GM21447 (cell line): ENCODE results near the gene FGF3.

ENCODE experiments used
- ATAC-seq: cut with Tn5 transposase; IDR thresholded peaks from one replicate; pipeline ENCODE4 v1.9.1; 2021; ENCODE audit not compliant: unreplicated experiment

Gene FGF3

DNA sequence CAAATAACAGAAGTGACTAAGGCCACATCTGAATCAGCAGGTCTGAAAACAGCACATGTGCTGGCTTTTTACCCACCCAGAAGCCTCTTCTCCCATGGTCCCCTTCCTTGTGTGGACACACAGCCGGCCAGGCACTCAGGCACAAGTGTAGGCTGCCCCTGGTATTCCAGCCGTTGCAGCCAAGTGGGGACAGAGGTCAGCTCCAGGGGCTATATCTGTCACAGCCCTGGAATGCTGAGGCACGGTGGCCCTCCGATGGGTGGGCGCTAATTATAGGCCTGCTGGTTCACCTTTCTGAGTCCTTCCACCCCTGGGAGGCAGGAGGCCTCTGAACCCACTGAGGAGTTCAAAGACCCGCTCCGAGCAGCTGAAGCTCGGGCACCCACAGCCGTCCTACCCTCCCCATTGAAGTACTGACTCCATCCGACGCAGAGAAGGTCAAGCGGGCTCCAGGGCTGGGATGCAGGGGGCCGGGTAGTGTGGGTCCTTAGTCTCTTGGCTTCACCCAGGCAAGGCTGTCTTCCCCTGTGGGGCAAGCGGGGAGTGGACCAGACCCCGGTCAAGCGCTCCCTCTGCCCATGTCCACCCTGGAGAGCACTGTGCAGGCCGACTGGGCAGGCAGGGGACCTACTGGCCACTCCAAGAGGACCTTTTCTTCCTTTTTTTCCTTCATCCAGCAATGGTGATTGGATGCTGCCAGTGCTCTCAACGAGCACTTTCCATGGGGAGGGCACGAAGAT is 14.3 kb downstream of the FGF3 start:
- ATAC-seq: no peak

DNA sequence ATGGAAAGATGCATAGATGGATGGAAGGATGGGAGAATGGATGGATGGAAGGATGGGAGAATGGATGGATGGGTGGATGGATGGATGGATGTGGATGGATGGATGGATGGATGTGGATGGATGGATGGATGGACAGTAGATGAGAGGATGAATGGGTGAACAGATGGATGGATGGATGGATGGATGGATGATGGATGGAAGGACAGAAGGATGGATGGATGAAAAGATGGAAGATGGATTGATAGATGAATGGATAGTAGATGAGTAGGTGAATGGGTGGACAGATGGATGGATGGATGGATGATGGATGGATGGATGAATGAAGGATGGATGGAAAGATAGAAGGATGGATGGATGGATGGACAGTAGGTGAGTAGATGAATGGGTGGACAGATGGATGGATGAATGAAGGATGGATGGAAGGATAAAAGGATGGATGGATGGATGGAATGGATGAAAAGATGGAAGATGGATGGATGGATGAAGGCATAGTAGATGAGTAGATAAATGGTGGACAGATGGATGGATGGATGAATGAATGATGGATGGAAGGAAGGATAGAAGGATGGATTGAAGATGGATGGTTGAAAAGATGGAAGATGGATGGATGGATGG is 15.5 kb downstream of the FGF3 start:
- ATAC-seq: no peak

DNA sequence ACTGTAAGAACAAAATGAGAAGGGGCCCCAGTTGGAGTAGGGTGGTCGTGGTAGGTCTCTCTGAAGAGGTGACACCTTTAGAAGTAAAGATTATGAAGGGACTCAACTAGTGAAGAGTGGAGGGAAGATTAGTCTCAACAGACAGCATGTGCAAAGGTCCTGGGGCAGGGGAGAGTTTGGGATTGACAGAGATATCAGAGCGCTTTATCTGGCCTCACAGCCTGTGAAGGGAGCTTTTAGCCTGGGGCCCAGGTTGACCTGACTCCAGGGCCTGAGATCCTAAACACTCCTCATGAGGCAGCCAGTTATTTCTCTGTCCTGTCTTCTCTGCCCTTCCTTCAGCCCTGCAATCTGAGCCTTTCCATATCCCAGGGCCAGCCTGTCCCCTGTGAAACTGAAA is 16.2 kb downstream of the FGF3 start:
- ATAC-seq: no peak

DNA sequence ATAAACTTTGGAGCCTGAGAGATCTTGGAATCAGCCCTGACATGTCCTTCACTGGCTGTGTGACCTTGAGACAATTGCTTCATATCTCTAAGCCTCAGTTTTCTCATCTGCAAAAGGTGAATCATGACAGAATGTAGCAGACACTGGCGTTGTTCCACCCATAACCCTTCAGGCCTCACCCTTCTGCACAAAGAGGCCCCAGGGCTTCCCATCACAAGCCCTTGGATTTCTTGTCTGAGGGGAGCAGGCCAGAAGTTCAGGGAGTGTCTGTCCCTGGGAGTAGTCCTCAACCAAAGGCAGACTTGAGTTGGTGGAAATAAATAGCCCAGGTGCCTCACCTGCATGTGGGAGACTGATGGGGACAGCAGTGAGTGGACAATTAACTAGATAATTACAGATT is 16.6 kb downstream of the FGF3 start:
- ATAC-seq: no peak

DNA sequence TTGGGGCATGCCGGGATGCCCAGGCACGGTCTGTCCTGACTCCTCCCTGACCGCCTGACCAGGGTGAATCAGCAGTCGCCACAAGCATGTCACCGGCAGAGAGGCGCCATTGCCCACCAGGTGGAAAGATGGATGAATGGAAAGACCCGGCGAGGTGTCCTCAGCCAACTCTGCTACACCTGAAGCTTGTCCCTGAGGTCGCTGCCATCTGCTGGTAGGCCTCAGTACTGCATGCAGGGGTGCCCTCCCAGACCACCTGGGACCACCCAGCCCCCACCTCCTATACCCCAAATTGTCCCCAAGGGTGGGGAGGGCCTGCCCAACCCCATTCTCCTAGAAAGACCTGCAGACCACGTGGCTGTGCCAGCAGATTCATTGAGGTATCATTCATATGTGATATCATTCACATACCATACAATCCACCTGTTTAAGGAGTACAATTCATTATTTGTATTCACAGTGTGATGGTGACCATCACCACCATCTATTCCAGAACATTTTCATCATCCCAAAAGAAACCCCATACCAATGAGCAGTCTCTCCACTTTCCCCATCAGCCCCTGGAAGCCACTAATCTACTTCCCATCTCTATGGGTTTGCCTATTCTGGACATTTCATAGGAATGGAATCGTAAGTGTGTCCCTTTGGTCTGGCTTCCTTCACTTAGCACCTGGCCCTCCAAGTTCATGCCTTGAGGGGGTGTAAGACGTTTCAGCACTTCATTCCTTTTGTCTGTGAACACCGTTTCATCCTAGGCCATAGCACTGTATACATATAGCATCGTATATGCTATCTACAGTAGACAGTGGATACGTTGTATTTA is 17.5 kb downstream of the FGF3 start:
- ATAC-seq: no peak

DNA sequence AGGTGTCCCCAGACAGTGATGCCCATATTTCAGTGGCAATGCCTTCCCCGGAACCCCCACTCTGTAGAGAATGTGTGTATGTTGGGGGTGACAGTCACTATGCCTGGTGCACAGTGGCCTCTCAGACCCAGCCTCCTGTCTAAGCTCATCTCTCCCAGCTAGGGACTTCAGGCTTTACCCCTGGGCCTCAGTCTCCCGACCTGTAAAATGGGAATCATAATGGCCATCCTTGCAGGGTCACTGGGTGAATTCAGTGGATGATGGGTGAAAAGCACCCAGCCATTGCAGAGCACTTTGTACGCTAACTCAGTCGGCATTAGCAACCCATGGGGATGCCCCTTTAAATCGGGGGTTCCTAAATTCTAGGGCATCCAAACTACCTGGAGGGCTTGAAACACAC is 18.9 kb downstream of the FGF3 start:
- ATAC-seq: no peak

DNA sequence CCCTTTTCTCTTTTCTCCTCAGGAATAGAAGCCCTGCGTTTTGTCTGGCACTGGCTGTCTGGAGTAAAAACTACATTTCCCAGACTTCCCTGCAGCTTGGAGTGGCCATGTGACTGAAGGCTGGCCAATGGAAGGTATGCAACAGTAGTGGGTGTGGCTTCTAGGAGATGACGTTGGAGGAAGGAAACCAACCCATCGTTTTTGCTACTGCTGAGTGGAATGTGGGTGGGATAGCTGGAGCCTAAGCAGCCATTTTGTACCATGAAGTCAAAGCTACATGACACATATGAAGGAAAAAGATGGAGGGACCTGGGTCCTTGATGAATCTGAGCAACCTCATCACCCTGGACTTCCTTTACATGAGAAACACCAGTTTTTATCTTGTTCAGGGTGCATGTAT is 19.6 kb downstream of the FGF3 start:
- no peak for ATAC-seq

DNA sequence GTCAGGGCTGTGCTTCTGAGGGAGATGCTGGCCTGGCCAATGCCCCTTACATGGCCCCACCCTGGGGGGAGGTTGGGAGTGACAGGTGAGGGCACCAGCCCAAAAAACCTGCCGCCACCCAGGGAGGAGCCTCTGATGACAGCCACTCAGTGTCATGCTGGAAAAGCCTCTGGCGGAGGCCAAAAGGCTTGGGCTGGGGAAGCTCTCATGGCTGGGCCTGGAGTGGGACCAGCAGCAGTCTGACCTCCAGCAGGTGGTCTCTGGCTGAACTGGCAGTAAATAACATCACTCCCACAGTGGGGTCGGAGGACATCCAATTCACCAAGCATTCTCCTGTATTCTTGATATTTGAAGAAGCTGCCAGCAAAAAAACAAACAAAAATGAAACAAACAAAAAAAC is 20.1 kb downstream of the FGF3 start:
- no peak for ATAC-seq

DNA sequence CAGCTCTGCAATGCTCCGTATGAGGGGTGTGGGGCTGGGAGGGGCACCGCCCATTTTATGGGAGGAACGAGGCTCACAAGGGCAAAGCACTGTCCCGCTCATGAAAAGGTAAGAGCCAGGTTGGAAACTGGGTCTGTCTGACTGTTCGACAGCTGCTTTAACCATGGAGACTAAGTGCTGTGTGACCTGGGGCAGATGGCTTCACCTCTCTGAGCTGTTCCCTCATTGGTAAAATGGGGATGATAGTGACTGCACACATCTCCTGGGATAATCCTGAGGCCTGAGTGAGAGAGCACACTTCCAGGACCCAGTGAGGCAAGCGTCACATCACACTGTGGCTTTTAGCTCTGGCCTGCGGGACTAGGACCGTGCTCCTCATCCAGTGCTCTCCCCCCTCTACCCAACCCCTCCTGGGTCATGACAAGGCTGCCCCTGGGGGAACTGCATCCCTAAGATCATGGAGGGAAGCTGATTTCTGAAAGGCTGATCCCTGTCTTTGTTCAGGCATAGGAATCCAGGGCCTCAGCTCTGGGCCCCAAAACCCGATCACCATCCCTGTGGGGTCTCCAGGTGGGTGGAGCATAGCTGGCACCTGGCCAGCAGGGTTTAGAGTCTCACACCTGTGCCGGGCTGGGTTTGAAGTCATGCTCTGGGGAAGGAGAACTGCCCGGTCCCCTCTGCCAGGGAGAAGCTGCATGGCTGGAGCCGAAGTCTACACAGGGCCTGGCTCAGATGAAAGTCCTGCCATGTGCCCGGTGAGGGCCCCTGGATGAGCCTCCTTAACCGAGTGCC is 21.3 kb downstream of the FGF3 start:
- ATAC-seq: no peak

DNA sequence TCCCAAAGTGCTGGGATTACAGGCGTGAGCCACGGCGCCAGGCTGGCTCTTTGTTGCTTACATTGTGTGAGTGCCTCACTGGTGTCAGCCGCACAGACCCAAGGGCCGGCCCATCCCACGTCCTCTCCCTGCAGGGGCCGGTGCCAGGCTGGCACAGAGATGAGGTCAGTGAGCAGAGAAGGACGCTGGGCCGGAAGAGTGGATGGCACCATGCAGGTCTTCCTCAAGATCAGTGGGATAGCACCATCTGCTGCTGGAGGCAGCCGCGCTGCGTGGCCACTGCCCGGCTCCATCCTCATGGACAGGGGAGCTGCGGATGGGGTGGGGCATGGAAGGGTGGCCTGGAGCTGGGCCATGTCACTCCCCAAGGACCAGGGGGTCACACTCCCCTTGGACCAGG is 22.1 kb downstream of the FGF3 start:
- ATAC-seq: no peak

DNA sequence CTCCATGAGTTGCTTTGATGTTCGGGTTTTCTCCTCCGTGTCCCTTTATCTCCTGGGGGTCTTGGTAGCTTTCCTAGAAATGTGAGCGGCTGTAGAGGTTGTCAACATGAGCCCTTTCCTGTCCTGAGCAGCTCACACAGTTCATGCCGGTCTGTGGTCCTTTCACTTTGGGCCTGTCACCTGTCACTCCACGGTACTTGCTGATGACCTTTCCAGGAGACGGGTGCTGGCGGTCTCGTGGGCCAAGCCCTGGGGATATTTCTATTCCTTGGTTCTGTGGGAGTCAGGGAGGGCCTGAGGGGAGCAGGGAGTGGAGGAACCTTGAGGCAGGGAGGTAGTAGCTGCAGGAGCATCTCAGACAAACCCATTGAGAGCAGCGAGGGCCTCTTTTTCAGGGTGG is 23.2 kb downstream of the FGF3 start:
- ATAC-seq: no peak

DNA sequence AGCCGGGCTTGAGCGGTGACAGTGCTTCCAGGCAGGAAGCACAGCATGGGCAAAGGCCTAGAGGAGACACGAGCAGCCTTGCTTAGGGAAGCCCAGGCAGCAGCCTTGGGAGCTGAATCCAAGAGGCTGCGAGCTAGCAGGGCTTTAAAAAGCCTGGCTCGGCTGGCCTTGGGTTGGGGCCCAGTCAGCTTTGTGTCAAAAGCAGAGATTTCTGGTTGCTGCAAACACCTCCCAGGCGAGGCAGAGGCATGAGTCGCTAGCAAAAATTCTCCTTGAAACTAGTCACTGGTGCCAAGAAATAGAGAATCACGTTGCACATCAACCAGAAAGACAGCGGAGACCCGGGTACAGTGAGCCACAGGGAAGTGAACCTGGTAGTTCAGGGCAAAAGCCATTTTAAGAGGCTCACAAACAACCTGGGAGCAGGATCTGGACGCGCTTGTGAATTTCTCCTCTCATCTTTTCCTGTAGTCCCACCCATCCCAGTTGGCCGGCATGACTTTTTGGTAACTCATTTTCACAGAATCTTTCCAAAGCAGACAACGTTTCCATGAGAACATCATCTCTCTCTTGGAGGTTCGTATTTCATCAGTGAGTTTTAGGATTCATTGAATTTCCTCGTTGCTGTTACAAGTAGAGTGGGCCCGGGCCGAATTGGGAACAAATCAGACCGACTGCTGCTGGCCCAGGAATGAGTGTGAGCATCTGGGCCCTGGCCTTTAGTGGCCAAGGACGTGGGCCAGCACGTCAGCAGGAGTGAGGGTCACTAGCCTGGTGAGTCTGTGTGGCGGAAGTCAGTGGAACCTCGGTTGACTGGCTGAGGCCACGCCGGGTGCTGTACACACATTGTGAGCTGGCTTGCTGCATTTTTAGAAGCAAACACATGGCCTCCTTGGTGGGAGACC is 27.7 kb downstream of the FGF3 start:
- no peak for ATAC-seq

DNA sequence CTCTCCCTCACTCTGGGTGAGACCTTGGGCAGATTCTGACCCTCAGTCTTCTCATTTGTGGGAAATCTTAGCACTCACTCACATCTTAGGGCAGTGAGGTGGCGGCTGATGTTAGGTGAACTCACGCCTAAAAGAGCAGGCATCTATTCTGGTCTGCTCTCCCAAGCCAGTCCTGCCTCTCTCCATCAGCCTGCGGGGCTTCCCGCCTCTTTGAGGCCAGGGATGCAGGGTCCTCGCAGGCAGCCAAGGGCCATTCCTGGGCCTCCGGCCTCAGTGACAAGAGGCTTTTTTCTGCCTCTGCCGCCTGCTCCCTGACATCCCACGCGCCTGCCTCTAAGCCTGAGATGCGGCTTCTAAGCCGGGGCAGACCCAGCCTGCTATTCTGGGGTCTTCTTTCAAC is 30.3 kb downstream of the FGF3 start:
- no peak for ATAC-seq

DNA sequence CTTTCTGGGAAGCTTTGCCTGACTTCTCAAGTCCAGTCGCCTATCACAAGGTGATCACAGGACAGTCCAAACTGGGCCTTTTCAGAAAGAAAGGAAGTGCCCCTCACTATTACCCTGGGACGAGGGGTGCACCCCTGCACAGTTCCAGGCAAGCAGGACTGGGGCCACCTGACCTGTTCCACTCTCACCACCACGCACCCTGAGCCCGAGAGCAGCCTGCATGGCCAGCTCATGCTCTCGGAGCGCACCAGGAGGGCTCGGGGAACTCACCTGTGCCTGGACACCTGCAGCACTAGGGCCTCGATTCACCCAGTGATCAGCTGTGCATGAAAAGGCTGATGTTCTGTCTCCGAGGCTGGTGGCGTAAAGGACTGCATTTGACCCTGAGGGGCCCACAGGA is 31.3 kb downstream of the FGF3 start:
- no peak for ATAC-seq

DNA sequence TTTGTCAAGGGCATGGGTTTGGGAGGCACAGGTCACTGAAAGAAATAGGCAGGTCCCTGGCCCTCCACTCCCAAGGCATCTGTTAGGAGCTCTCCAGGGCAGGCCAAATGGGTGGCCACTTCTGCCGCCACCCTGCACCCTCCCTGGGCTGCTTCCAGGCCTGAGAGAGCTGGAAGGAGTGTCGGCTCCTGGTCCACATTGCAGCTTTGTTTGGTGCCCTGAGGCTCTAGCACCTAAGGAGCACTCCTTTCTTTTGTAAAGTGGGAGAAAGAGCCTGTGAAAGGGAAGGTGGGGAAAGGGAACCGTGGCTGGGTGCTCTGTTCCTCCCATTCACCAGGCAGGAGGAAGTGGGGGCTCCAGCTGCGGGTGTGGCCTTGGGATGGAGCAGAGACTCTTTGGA is 31.8 kb downstream of the FGF3 start:
- ATAC-seq: no peak

DNA sequence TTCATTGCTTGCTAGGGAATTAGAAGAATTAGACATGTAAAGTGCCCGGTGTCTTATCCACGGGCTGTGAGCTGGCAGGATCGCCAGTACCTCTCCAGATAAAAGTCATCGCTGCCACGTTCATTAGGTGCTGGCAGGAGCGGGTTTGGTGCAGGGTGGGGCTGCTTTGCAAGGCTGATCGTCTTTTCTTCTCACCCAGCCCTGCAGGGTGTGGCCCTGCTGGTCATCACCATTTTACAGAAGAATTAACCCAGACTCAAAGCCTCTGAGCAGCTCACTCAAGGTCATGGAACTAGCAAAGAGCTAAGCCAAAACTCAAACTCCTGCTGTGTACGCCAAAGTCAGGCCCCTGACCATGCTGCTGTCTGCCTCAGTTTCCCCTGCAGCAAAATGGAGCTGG is 38.0 kb downstream of the FGF3 start:
- no peak for ATAC-seq

DNA sequence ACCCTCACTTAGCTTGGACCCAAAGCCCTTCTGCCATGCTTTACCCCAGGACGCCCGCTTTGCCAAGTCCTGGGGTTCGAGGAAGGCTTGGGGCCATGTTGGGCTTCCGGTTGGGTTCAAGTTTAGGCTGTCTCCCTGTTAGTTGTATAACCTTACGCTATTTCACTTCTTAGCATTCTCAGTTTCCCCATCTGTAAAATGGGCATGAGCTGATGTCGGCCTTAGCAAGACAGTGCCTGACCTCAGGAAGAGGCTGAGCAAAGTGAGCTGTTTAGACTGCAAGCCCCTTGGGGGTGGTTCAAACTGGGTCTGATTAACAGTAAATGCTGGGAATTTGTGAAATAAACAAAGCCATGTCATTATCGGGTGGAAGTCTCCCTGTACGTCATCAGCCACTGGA is 40.8 kb downstream of the FGF3 start:
- ATAC-seq: no peak

DNA sequence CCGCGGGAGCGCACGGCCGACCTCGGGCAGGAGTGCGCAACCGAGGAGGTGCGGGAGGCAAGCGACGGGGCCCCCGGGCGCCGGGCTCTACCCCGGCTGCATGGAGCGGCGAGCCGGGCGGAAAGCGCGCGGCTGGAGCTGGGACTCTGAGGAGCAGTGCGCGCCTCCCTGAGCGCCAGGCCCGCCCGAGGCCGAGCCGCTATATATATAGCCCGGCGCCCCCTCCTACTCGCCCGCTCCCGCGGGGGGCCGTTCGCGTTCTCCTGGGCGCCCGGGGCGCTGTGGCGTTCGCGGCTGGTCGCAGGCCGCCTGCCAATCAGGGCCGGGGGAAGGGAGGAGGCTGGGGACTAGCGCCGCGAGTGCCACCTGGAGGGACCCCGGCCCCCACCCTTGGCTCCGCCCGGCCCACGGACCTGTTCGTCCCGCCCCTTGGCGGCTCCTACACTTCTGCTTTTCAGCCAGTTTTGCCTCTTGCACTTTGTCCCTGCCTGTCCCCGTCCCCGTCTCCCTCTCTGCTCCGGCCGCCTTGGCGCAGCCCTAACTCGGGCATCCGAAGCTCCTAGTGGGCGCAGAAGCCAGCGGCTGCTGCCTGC is 44.0 kb downstream of the FGF3 start, which contains the start of gene FGF4:
TSS of gene FGF4 (minus strand) at position 179 of the 593 bp plus-strand sequence. CDS start 257 bp downstream, outside the sequence.
- ATAC-seq: no peak

DNA sequence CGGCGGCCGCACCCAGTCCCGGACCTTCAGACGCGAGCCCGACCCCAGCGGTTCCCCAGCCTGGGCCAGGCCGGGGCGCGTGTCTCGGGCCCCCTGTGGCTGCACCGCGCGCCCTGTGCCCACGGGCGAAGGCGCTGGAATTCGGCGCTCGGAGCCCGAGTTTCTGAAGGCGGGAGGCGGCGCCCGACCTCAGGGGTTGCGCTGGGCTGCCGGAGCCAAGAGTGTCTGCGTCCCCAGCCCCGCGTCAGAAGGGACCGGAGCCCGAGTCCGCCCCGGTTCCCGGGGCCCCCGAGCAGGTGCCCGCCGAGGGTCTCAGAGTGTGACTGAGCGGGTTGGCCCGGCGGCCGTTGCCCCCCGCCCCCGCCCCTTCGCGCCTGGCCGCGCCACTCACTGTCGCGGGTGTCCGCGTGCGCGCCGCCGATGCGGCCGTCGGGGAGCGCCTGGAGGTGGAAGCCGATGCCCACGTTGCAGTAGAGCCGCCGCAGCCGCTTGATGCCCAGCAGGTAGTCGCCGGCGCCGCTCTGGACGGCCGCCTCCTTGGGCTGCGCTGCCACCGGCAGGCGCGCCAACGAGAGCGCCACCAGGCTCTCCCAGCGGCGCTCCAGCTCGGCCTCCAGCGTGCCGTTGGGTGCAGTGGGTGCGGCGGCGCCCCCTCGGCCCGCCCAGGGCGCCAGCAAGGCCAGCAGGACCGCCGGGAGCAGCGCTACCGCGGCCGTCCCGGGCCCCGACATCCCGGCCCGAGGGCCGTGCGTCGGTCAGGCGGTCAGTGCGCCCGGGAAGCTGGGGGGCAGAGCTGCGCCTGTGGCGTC is 44.7 kb downstream of the FGF3 start:
- ATAC-seq: no peak
